ENCODE measurements around the gene KRT7.

The KRT7 gene

GRCh38 chr12:52221912-52222457 is 11.1 kb upstream of the KRT7 start:
- DNase-seq (ENCODE audit: low spot score): no peak
- TF ChIP-seq, protein P1, sequence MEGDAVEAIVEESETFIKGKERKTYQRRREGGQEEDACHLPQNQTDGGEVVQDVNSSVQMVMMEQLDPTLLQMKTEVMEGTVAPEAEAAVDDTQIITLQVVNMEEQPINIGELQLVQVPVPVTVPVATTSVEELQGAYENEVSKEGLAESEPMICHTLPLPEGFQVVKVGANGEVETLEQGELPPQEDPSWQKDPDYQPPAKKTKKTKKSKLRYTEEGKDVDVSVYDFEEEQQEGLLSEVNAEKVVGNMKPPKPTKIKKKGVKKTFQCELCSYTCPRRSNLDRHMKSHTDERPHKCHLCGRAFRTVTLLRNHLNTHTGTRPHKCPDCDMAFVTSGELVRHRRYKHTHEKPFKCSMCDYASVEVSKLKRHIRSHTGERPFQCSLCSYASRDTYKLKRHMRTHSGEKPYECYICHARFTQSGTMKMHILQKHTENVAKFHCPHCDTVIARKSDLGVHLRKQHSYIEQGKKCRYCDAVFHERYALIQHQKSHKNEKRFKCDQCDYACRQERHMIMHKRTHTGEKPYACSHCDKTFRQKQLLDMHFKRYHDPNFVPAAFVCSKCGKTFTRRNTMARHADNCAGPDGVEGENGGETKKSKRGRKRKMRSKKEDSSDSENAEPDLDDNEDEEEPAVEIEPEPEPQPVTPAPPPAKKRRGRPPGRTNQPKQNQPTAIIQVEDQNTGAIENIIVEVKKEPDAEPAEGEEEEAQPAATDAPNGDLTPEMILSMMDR (IDR thresholded peaks at IDR 0.05; ENCODE audit: extremely low read depth, missing control alignments): peak; percentile 39

GRCh38 chr12:52222692-52223091 is 10.4 kb upstream of the KRT7 start:
- TF ChIP-seq, protein P1 (IDR thresholded peaks at IDR 0.05; ENCODE audit: extremely low read depth, missing control alignments): no peak
- no peak for DNase-seq (ENCODE audit: low spot score)

- TF ChIP-seq, protein P1 (IDR thresholded peaks at IDR 0.05; ENCODE audit: extremely low read depth, missing control alignments): no peak
- DNase-seq (ENCODE audit: low spot score): no peak
Measured at GRCh38 chr12:52223406-52224039, 9.5 kb upstream of the KRT7 start.

DNA sequence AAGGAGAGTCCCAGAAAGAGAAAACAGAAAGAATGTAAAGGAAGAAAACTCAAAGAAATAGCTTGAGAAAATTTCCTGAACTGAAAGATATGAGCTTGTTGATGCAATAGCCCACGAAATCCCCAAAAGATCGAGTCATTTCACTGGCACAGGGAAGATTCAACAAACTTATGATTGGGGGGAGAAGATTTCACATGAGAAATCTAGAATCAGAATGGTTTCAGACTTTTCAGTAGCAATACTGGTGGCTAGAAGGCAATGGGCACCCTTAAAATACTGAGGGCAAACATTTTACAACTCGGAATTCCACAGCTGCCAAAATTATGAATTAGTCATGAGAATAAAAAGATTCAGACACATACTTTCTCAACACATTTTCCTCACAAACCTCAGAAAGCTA is 8.9 kb upstream of the KRT7 start:
- TF ChIP-seq, protein P1 (IDR thresholded peaks at IDR 0.05; ENCODE audit: extremely low read depth, missing control alignments): no peak
- no peak for DNase-seq (ENCODE audit: low spot score)

- TF ChIP-seq, protein P1 (IDR thresholded peaks at IDR 0.05; ENCODE audit: extremely low read depth, missing control alignments): no peak
- DNase-seq (ENCODE audit: low spot score): no peak
Measured at GRCh38 chr12:52225752-52226151, 7.3 kb upstream of the KRT7 start.

- TF ChIP-seq, protein P1 (IDR thresholded peaks at IDR 0.05; ENCODE audit: extremely low read depth, missing control alignments): no peak
- DNase-seq (ENCODE audit: low spot score): no peak
Measured at GRCh38 chr12:52226446-52226845, 6.6 kb upstream of the KRT7 start.

DNA sequence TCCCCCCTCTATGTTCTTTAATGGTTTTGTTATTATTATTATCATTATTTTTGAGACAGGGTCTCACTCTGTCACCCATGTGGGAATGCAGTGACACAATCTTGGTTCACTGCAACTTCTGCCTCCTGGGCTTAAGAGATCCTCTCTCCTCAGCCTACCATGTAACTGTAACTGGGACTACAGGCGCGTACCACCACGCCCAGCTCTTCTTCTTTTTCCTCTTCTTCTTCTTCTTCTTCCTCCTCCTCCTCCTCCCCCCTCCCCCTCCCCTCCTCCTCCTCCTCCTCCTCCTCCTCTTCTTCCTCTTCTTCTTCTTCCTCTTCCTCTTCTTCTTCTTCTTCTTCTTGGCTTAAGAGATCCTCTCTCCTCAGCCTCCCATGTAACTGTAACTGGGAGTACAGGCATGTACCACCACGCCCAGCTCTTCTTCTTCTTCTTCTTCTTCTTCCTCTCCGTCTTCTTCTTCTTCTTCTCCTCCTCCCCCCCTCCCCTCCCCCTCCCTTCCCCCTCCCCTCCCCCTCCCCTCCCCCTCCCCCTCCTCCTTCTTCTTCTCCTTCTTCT is 5.4 kb upstream of the KRT7 start:
- DNase-seq (ENCODE audit: low spot score): no peak

More for the DNA sequence above, 5.4 kb upstream of the KRT7 start:
- TF ChIP-seq, protein P1 (IDR thresholded peaks at IDR 0.05; ENCODE audit: extremely low read depth, missing control alignments): no peak

All from GM20000 (cell line).